ENCODE results near the gene ARMC5. TPM values are rescaled to one million over a fixed set of nuclear protein-coding genes. Genes with fewer than 3 reads are reported as not detected.

Gene ARMC5
- polyA plus RNA-seq, 1 of the 3 experiments (the other 2 are of a cell fraction): 8.9 TPM

GRCh38 chr16:31488468-31489297, 29.4 kb downstream of the ARMC5 start:
- Histone ChIP-seq H3K9ac (no peak overlapping the region), H3K36me3 (replicated peaks in 1 of 2; ENCODE audit: control insufficient read depth in 1 of 2, insufficient read depth in 2 of 2, low read length in 1 of 2) (peaks cover 0 to 16% of the 10 kb centered on the region in 2 experiments), H3K9me3 (no peaks in the 10 kb centered on the region), H3F3A (replicated peaks; ENCODE audit: insufficient read depth) (no peaks in the 10 kb centered on the region), H3K9me2 (no peaks in the 10 kb centered on the region), H3K4me1 (ENCODE audit: control insufficient read depth in 1 of 2, insufficient read depth in 2 of 2, low read depth in 1 of 2, low read length in 1 of 2) (peaks cover 0 to 16% of the 10 kb centered on the region in 2 experiments; a peak in 1 of 4 replicates), H3K4me2 (peak overlapping the region; percentile 83), H3K79me2 (ENCODE audit: insufficient read depth) (no peaks in the 10 kb centered on the region), H3K27ac (ENCODE audit: low read depth in 2 of 2, low read length in 1 of 2) (no peak overlapping the region), H2AFZ (ENCODE audit: low read depth) (no peak overlapping the region; the same call in 1 of the 2 replicates), H3K4me3 (ENCODE audit: low read depth in 2 of 2, low read length in 1 of 2) (peak overlapping the region; percentile 50 to 57; a peak in 3 of 4 replicates), H3K27me3 (ENCODE audit: insufficient read depth) (no peaks in the 10 kb centered on the region), H4K20me1 (ENCODE audit: insufficient read depth) (no peaks in the 10 kb centered on the region)
- ChIA-PET CTCF (interaction anchor here (1.0 to 2.4 kb wide), 4 partner anchors 13 to 30 kb away, joined by 4 to 10 read pairs (median 6); no protein-coding TSS in a partner anchor), POLR2A (interaction anchor here (0.8 to 2.5 kb wide), 7 partner anchors 9 to 308 kb away, joined by 3 to 9 read pairs (median 7); partner anchors contain the start of gene RUSF1)
- no peak for DNase-seq
- WGBS (ENCODE audit: low lambda C conversion rate): 96% methylated on average over 32 of the region's 77 CpGs
- TF ChIP-seq USF2 (IDR thresholded peaks at IDR 0.05; ENCODE audit: borderline replicate concordance, low read depth, low read length) (no peak), USF1 (IDR thresholded peaks at IDR 0.05; ENCODE audit: borderline replicate concordance, low read depth) (no peak)

GRCh38 chr16:31489298-31489564, 29.9 kb downstream of the ARMC5 start:
- Histone ChIP-seq H3K27ac (ENCODE audit: low read depth in 2 of 2, low read length in 1 of 2) (no peak overlapping the region), H3K4me3 (ENCODE audit: low read depth in 2 of 2, low read length in 1 of 2) (no peak overlapping the region), H3K9me3 (no peaks in the 10 kb centered on the region), H3K79me2 (ENCODE audit: insufficient read depth) (no peaks in the 10 kb centered on the region), H3K4me1 (ENCODE audit: control insufficient read depth in 1 of 2, insufficient read depth in 2 of 2, low read depth in 1 of 2, low read length in 1 of 2) (peaks cover 0 to 16% of the 10 kb centered on the region in 2 experiments; a peak in 1 of 4 replicates), H3K9me2 (no peaks in the 10 kb centered on the region), H3K36me3 (replicated peaks in 1 of 2; ENCODE audit: control insufficient read depth in 1 of 2, insufficient read depth in 2 of 2, low read length in 1 of 2) (peaks cover 0 to 16% of the 10 kb centered on the region in 2 experiments), H3F3A (replicated peaks; ENCODE audit: insufficient read depth) (no peaks in the 10 kb centered on the region), H3K9ac (no peak overlapping the region), H2AFZ (ENCODE audit: low read depth) (no peak overlapping the region), H4K20me1 (ENCODE audit: insufficient read depth) (no peaks in the 10 kb centered on the region), H3K4me2 (no peak overlapping the region), H3K27me3 (ENCODE audit: insufficient read depth) (no peaks in the 10 kb centered on the region)
- ChIA-PET CTCF (interaction anchor here (1.6 to 2.4 kb wide), 3 partner anchors 12 to 28 kb away, joined by 5 to 10 read pairs (median 7); no protein-coding TSS in a partner anchor), POLR2A (interaction anchor here (2.5 kb wide), 1 partner anchor 10 kb away, joined by 9 read pairs; no protein-coding TSS in a partner anchor)
- WGBS (ENCODE audit: low lambda C conversion rate): 97% methylated on average over 7 of the region's 7 CpGs
- DNase-seq: no peak
- TF ChIP-seq RCOR1 (IDR thresholded peaks at IDR 0.05; ENCODE audit: low read length) (no peak), NRF1 (IDR thresholded peaks at IDR 0.05; ENCODE audit: low read depth, low read length) (no peak), USF2 (IDR thresholded peaks at IDR 0.05; ENCODE audit: borderline replicate concordance, low read depth, low read length) (no peak), REST (IDR thresholded peaks at IDR 0.05; ENCODE audit: low read depth, low read length) (no peak), PBX3 (IDR thresholded peaks at IDR 0.05) (no peak), SIN3A (IDR thresholded peaks at IDR 0.05; ENCODE audit: borderline replicate concordance, low read depth, low read length) (no peak), TAF1 (IDR thresholded peaks at IDR 0.05; ENCODE audit: borderline replicate concordance, low read depth, low read length) (no peak), TEAD4 (IDR thresholded peaks at IDR 0.05; ENCODE audit: borderline replicate concordance, insufficient read depth) (no peak), RAD21 (IDR thresholded peaks at IDR 0.05; ENCODE audit: low read length) (no peak), RFX5 (IDR thresholded peaks at IDR 0.05; ENCODE audit: low read length) (no peak), FOXM1 (IDR thresholded peaks at IDR 0.05; ENCODE audit: low read depth) (no peak), GABPA (IDR thresholded peaks at IDR 0.05; ENCODE audit: low read depth) (no peak), MAX (IDR thresholded peaks at IDR 0.05; ENCODE audit: low read depth) (no peak), USF1 (IDR thresholded peaks at IDR 0.05; ENCODE audit: borderline replicate concordance, low read depth) (no peak), POLR2AphosphoS5 (IDR thresholded peaks at IDR 0.05; ENCODE audit: low read depth, low read length) (no peak), EP300 (IDR thresholded peaks at IDR 0.05; ENCODE audit: borderline replicate concordance in 1 of 2, low read depth in 1 of 2, low read length in 1 of 2) (no peak)
